Stomach (tissue), 9 donors: ENCODE results near the gene SRSF4. TPM values are rescaled to one million over a fixed set of nuclear protein-coding genes. Genes with fewer than 3 reads are reported as not detected.
A peak's percentile ranks its signal among the peaks of the same experiment; 100 is the strongest.

Source experiments
- DNase-seq, 2 donors: peaks; one replicate each; pipeline versions ENCODE4 v3.0.0 to v3.0.0-alpha.2; 2013 to 2019
- H3K27ac ChIP-seq, 5 donors: fragments of 200-600 bp in 4 of 5; sonication (generic) in 4 of 5; one replicate each; pipeline ENCODE4 v1.5.1; 2013 to 2019; ENCODE audit warnings: mild to moderate bottlenecking in 1 of 5, moderate library complexity in 1 of 5
- H3K27me3 ChIP-seq, 3 donors: fragments of 200-600 bp; sonication (generic); one replicate each; pipeline ENCODE4 v1.5.1; 2017 to 2019; ENCODE audit warnings: mixed run types in 1 of 3
- H3K36me3 ChIP-seq, 4 donors: fragments of 200-600 bp; sonication (generic); 1 replicate in 3 of 4; 2 replicates in 1 of 4; pipeline ENCODE4 v1.5.1; 2016 to 2019
- H3K4me1 ChIP-seq, 4 donors: fragments of 200-600 bp; sonication (generic); one replicate each; pipeline ENCODE4 v1.5.1; 2016 to 2019
- H3K4me3 ChIP-seq, 4 donors: fragments of 200-600 bp; sonication (generic) in 3 of 4; one replicate each; pipeline ENCODE4 v1.5.1; 2016 to 2019; ENCODE audit warnings: mild to moderate bottlenecking in 1 of 4
- H3K9me3 ChIP-seq, 4 donors: fragments of 200-600 bp; sonication (generic); one replicate each; pipeline ENCODE4 v1.5.1; 2016 to 2019
- CTCF ChIP-seq, 7 experiments: fragments of 450-650 bp in 4 of 7; fragments of 200-600 bp in 3 of 7; sonication (generic) in 3 of 7; IDR thresholded peaks; one replicate each; pipeline ENCODE4 v1.5.1; 2016 to 2019; ENCODE audit warnings: antibody characterized with exemption in 7 of 7, control low read depth in 2 of 7, mild to moderate bottlenecking in 1 of 7
- EP300 ChIP-seq: sonication (generic); formaldehyde crosslinking; IDR thresholded peaks from one replicate; pipeline ENCODE4 v1.6.1; 2017; ENCODE audit warnings: antibody characterized with exemption
- POLR2A ChIP-seq, 4 donors: fragments of 450-650 bp; IDR thresholded peaks; one replicate each; pipeline ENCODE4 v1.6.1; 2016; ENCODE audit warnings: antibody characterized with exemption in 4 of 4, control low read depth in 2 of 4, mild to moderate bottlenecking in 1 of 4, moderate library complexity in 1 of 4
- POLR2AphosphoS5 ChIP-seq, 3 donors: sonication (generic); formaldehyde crosslinking; IDR thresholded peaks; one replicate each; pipeline ENCODE4 v1.6.1; 2016; ENCODE audit warnings: antibody characterized with exemption in 3 of 3
- WGBS, 5 donors: extraction: QIAGEN DNeasy Blood & Tissue Kit in 3 of 5; methylation state at CpG; one replicate each; pipeline versions ENCODE4 v1.1.5 to v1.1.7; 2013 to 2018; 5-methylcytosine and 5-hydroxymethylcytosine counted together
- intact Hi-C: fragments of 100-400 bp; cut with DNase I; formaldehyde crosslinking; loops from one replicate; pipeline ENCODE4 v1.15.1; 2023; ENCODE audit warnings: low total_unique reads
- polyA plus RNA-seq, 3 donors: library from polyadenylated mRNA; stranded (reverse); fragments of 200-250 nt; gene quantifications; one replicate each; pipeline ENCODE4 v1.2.3, GENCODE V29; 2013
- total RNA-seq, 5 donors: library from RNA; depleted of rRNA; stranded (reverse); fragments of >200 nt; gene quantifications; one replicate each; pipeline versions ENCODE4 v1.1.0 to v1.2.3, GENCODE V29; 2014 to 2016
- donor health status: healthy with polysubstance abuse.
- donor health status: Bipolar disorder and iron deficiency.
- donor health status: healthy.

SRSF4 gene
- total and polyA plus RNA-seq, 8 donors, result 25.1 to 328 (median 53.1) TPM

- Histone ChIP-seq H3K4me1 (peaks cover 10 to 24% (median 19%) of the 10 kb centered on the region in 4 donors), H3K36me3 (no peaks in the 10 kb centered on the region), H3K9me3 (no peaks in the 10 kb centered on the region), H3K4me3 (no peak overlapping the region), H3K27me3 (peaks cover 0 to 31% (median 18%) of the 10 kb centered on the region in 3 donors), H3K27ac (no peak overlapping the region)
- 74 to 87% (median 82%) methylated on average over 2 to 6 of the region's 6 CpGs for WGBS, 5 donors
- no peak for DNase-seq
- TF ChIP-seq POLR2A (IDR thresholded peaks at IDR 0.05), result no peak
- TF ChIP-seq CTCF (IDR thresholded peaks at IDR 0.05), result no peak
- TF ChIP-seq POLR2AphosphoS5 (IDR thresholded peaks at IDR 0.05), result no peak
- TF ChIP-seq EP300, result no peak
- intact Hi-C loops, result loop anchor here (10.0 kb wide), 1 partner anchor 56 kb away; the partner anchor contains the start of gene SRSF4
Measured at GRCh38 chr1:29128739-29129138, 53.0 kb downstream of the SRSF4 start.

DNA sequence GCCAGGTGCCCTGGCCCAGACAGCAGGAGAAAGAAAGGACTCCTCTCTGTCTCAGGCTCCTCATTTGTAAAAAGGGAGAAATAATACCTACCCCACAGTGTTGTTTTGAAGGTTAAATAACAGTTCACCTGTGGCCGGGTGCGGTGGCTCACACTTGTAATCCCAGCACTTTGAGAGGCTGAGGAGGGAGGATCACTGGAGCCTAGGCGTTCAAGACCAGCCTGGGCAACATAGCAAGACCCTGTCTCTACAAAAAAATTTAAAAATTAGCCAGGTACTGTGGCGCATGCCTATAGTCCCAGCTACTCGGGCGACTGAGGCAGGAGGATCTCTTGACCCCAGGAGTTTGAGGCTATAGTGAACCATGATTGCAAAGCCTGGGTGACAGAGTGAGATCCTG lies 55.5 kb downstream of the SRSF4 start:
- intact Hi-C loops, result loop anchor here (10.0 kb wide), 1 partner anchor 59 kb away; the partner anchor contains the start of gene SRSF4
- Histone ChIP-seq H3K4me3 (no peak overlapping the region), H3K27me3 (peaks cover 0 to 57% (median 44%) of the 10 kb centered on the region in 3 donors), H3K4me1 (peaks cover 36 to 46% (median 41%) of the 10 kb centered on the region in 4 donors), H3K9me3 (no peaks in the 10 kb centered on the region), H3K27ac (no peak overlapping the region), H3K36me3 (no peaks in the 10 kb centered on the region)
- DNase-seq, result no peak
- 95 to 99% (median 97%) methylated on average over 6 of the region's 6 CpGs for WGBS, 5 donors
- TF ChIP-seq CTCF (IDR thresholded peaks at IDR 0.05) (no peak), POLR2AphosphoS5 (IDR thresholded peaks at IDR 0.05) (no peak), EP300 (no peak), POLR2A (IDR thresholded peaks at IDR 0.05) (no peak)

DNA sequence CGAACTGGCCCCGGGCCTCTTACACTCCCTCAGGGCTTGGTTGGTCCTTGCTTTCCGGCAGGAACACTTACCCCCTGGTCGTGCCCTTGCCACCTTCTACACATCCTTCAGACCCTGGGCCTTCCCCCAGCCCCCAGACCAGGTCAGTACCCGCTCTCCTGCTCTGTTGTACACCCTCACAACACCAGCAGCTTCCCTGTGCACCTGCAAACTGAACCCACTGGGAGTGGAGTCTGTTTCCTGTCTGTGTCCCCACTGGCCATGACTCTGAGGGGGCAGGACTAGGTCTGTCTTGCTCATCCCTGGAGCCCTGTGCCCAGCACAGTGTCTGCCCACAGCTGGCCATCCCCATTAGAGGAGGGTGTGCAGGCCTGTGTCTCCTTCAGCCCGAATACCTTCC lies 55.9 kb downstream of the SRSF4 start:
- WGBS, 5 donors, result 81 to 93% (median 91%) methylated on average over 6 of the region's 6 CpGs
- peak overlapping the region in 3 of 5 donors; percentile 88 to 93 (median 91) for H3K27ac ChIP-seq
- no peaks in the 10 kb centered on the region for H3K9me3 ChIP-seq
- TF ChIP-seq POLR2AphosphoS5 (IDR thresholded peaks at IDR 0.05) (no peak), EP300 (no peak), CTCF (IDR thresholded peaks at IDR 0.05) (peak in 1 of 7 experiments; percentile 5), POLR2A (IDR thresholded peaks at IDR 0.05) (no peak)
- peaks cover 36 to 50% (median 44%) of the 10 kb centered on the region in 4 donors for H3K4me1 ChIP-seq
- no peak overlapping the region for H3K4me3 ChIP-seq
- intact Hi-C loops, result loop anchor here (10.0 kb wide), 1 partner anchor 59 kb away; the partner anchor contains the start of gene SRSF4
- DNase-seq, result no peak
- no peaks in the 10 kb centered on the region for H3K36me3 ChIP-seq
- peaks cover 0 to 61% (median 48%) of the 10 kb centered on the region in 3 donors for H3K27me3 ChIP-seq

- Histone ChIP-seq H3K36me3 (no peaks in the 10 kb centered on the region), H3K4me3 (peak overlapping the region; percentile 63 to 74 (median 68)), H3K4me1 (peaks cover 36 to 55% (median 45%) of the 10 kb centered on the region in 4 donors), H3K27ac (peak overlapping the region; percentile 81 to 93 (median 88)), H3K27me3 (peaks cover 0 to 63% (median 51%) of the 10 kb centered on the region in 3 donors), H3K9me3 (no peaks in the 10 kb centered on the region)
- TF ChIP-seq EP300 (no peak), CTCF (IDR thresholded peaks at IDR 0.05) (no peak), POLR2AphosphoS5 (IDR thresholded peaks at IDR 0.05) (no peak), POLR2A (IDR thresholded peaks at IDR 0.05) (no peak)
- 60 to 70% (median 65%) methylated on average over 14 of the region's 14 CpGs for WGBS, 5 donors
- intact Hi-C loops, result loop anchor here (10.0 kb wide), 1 partner anchor 60 kb away; the partner anchor contains the start of gene SRSF4
- DNase-seq, result no peak
Measured at GRCh38 chr1:29125237-29125641, 56.5 kb downstream of the SRSF4 start.
